OCI-M2 (cell line): ENCODE data around the gene KCTD5.
"Not testable (repeated sequence)": the region's sequence is repeated elsewhere in the genome, so short reads cannot be mapped to it uniquely, and the experiment has no call there.

Source experiments
- DNase-seq: peaks from one replicate; lab custom pipeline; 2025; ENCODE audit not compliant: unreplicated experiment; lab: John Stamatoyannopoulos, UW

Gene KCTD5

DNA sequence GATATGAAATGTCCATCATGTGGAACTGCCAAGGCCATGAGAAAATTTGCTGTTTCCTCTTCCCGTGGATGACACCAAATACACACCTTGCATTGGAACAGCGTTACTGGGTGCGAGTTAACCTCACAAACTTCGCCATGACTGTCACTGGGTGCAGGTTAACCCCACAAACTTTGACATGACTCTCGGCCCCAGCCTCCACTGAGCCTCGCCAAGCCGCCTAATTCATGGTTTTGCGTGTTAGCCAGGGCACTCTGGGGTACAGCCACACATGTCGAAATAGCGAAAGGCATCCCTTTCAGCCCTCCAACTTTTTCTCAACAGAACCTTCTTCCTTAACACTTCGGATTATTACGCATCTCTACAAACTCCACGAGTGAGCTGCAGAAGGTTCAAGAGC lies 10.6 kb upstream of the KCTD5 start:
- no peak for DNase-seq

DNA sequence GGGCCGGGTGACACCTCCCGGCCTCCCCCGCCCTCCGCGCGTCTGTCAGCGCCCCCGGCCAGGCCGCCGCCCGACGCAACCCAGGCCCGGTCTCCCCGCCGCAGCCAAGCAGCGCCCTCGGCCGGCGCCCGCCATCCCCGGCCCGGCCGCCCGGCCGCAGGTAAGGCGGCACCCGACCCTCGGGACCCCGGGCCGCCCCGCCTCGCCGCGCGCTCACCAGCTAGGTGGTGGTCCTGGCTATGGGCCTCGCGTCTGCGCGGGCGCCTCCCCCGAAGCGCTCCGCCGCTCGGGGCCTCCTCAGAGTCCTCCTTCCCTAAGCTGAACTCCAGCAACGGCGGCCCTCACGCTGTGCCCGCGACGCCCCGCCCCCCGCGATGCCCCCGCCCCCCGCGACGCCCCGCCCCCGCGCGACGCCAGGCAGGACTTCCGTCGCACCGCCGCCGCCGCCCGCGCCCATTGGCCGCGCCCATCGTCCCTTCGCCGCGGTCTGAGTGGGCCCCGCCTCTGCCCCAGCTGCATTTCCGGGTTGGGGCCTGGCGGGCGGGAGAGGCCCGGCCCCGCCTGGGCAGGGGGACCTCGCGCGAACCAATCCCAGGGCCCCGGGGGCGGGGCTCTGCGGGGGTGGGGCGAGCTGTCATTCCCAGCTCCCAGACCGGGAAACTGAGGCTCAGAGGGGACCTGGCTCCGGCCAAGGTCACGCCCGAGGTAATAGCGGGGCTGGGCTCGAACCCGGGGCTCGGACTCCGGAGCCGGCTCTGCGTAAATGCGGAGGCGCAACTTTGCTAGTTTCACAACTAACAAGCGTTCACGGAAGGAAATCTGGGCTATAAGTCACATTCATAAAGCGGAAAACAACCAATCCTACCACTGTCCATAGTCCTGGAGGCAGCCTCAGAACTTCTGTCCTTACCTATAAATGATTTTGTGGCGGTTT lies 9.0 kb upstream of the KCTD5 start:
- peak; percentile 41 for DNase-seq

- no peak for DNase-seq
These were observed 7.3 kb upstream of the KCTD5 start for GRCh38 chr16:2675021-2675420.

DNA sequence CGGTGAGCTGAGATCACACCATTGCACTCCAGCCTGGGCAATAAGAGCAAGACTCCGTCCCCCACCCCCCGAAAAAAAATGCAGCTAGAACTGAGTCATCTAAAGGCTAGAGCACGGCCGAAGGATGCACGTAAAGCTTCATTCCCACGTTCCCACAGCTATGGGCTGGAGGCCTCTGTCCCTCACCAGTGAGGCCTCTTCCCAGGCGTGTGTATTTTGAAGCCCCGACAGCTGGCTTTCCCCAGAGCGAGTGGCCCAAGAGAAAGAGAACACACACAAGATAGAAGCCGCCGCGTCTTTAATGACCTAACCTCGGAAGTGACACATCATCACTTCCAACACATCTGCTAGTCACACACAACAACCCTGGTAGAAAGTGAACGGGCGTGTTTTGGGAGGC lies 6.6 kb upstream of the KCTD5 start:
- no peak for DNase-seq

DNA sequence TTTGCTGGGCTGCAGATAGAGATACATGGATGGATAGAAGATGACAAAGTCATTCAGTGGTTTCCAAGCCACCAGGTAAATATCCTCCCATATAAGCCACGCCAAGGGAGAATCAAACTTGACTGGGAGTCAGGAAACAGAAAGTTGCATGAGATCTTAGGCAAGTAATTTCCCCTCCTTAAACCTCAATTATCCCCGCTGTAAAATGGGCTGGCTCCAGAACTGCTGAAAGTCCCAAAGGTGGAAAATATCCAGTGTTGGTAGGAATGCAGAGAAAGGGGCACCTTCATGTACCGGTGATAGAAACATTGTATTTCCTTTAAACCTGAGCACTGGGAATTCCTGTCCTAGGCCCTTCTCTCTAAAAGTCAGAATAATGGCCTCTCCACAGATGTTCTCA lies 5.4 kb upstream of the KCTD5 start:
- DNase-seq, result not testable (repeated sequence)

GRCh38 chr16:2678206-2678965 lies 3.9 kb upstream of the KCTD5 start:
- DNase-seq, result not testable (repeated sequence)

DNA sequence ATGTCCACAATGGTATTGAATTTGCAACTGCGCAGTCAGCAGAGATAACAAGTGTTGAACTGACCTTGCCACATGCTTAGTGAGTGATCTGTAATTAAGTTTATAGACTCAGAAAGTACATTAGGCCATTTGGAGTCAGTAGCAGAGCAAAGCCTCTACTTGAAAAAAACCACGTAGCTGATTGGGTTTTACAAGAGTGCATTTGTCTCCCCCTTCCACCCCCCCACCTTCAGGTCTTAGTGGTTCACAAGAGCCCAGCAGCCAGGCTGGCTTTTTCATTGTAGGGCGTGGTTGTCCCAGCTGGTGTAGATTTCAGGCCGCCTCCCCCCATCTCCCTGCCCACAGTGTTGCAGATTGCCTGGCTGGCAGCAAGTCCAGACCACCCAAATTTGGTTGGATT lies 2.4 kb upstream of the KCTD5 start:
- not testable (repeated sequence) for DNase-seq

GRCh38 chr16:2680360-2680759 lies 2.0 kb upstream of the KCTD5 start:
- DNase-seq, result not testable (repeated sequence)

DNA sequence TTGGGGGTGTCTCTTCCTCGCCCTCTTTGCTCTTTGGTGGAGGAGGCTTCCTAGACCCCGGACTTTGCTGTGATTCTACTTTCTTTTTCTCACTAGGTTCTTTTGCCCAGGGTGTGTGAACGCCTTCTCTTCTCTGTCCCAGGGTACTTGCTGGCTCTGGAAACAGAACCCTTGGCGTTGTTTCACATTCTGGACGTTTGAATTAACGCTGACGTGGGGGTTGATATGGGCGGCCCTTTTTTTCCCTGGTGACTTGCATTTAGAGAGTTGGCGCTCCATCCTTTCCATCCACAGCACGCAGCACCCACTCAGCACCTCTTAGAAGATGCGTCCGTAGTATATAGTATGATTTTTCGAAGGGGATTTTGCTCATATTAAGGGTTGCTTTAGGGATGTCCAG lies 718 bp downstream of the KCTD5 start:
- DNase-seq, result not testable (repeated sequence)

DNA sequence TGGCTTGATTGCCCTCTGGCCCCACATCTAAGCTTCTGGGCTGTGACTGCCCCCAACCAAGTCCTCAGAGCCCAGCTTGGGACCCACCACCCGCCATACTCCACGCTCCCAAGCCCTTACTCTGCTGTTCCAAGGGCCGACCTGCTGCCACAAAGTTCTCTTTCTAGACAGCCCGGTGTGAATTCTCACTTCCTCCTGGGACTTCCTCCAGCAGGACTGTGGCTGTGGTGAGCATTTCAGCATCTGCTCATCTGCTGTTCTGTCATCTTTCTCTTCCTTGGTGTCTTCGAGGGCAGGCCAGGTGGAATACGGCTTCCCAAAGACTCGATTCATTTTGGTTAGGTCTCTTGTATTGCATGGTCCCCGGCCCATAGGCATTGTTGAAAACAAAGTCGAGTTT lies 3.8 kb downstream of the KCTD5 start:
- not testable (repeated sequence) for DNase-seq

DNA sequence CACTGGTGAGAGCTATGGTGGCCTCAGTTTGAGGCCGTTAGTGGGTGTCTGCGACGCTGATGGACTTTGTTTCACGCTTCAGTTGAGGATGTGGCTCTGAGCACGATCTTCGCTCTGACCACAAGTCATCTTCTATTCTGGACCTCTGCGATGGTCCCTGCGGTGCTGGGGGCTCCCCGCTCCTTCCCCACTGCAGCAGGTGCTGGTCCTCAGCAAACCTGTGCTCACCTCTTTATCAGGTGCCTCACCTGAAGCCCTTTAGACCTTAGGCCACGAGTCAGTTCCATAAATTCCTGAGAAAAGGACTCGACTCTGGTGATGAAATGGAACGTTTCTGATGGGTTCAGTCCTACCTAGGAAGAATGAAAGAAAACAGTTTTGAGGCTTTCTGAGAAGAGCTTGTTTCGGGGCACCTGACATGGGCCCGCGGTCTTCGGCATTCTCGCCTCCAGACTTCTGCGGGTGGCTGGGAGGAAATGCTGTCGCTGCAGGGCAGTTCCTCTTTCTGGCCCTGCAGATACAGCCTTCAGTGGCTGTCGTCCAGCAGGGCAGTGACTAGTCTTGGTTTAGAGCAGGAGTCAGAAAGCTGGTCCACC lies 4.7 kb downstream of the KCTD5 start:
- DNase-seq, result no peak

DNA sequence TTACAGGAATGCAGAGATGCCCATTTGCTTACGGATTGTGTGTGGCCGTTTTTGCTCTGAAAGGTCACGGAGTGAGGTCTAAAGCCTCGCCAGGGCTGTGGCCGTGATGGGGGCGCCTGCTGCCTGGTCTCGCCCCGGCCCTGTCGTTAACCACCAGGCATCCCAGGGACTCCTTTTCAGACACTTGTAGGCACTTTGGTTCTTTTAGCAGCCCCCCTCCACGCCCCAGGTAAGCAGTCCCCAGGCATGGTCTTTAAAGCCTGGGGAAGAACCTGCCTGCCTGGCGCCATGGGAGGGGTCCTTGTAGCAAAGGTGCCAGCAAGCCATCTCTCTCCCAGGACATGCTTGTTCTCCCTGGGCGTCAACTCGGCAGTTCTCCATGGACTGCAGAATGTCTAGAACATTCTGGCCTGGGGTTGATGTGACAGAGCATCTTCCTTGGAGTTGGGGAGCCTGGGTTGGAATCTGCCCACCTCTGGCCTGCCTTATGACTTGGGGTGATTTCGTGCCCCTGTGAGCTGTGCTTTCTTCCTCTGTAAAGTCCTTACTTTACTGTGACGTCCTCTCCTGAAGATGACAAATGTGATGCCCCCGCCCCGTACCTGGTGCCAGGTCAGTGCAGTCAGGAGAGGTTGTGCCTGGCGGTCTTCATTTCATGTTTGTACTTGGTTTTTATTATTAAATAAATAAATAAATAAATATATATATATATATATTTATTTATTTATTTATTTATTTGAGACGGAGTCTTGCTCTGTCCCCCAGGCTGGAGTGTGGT lies 5.4 kb downstream of the KCTD5 start:
- DNase-seq, result no peak

GRCh38 chr16:2689422-2689821 lies 7.1 kb downstream of the KCTD5 start:
- DNase-seq, result not testable (repeated sequence)

DNA sequence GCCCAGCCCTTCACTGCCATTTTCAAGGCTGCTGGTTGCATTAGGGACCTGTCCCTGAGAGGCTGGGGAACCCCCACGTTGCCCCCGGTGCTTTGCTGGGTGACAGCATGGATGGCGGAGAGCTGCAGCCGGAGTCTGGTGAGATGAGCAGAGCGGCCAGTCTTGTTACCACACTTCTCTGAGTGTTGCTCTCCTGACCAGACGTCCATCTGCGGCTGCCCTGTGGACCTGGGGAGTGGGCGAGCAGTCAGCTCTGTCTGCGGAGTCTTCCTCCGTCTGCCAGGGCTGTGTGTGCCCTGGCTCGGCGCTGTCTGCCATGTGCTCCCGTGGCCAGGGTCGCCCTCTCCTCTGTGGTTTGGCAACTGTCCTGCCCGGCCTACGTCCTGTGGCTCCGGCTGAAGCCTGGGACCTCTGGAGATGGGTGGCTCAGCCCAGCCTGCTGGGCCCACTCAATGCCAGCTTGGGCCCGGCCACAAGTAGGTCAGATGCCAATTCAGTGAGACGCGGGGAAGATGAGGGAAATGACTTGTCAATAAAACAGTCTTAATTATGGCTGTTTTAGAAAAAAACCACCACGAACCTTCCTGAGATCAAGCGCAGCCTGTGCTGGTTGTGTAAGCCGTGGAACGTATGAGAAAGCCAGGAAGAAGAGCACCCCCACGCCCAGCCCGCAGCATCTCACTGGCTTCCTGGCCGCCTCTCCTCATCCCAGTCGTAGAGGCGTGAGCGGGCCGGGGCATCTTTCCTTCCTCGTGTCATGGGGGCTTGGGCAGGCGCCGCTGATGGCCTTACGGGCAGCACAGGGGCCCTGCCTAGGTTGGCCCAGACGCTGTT lies 7.9 kb downstream of the KCTD5 start:
- no peak for DNase-seq

- no peak for DNase-seq
These were observed 8.5 kb downstream of the KCTD5 start for GRCh38 chr16:2690852-2691251.

GRCh38 chr16:2691491-2692248 lies 9.3 kb downstream of the KCTD5 start:
- DNase-seq, result no peak

GRCh38 chr16:2692251-2692947 lies 10.1 kb downstream of the KCTD5 start:
- no peak for DNase-seq

DNA sequence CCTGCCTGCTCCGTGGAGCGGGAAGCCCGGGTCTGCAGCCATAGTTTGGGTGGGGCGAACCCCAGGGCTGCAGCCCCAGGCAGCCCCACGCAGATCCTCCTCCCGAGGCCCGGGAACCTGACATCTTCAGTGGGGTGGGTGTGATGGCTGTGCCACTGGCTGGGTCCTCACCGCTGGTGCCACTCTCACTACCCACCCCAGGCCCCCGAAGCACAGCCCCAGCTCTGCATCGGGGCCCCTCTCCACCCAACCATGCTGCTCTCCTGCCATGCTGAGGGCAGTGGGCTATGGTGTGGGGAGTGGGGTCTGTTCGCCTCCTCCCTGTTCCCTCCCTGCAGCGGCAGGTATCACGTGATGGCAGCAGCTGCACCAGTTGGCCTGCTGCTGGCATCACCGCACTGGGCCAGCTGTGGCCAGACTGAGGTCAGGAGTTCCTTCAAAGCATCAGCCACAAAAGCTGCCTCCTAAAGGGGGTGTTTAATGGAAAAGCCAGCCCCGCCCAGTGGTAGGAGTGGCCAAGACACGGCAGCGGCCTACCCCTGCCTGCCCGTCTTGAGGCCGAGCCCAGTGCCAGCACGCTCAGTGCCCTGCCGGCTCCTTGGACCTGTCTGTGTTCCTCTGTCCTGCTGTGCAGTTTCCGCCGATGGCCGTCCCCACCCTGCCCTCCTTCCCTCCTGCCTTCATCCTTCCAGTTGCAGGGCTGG lies 10.8 kb downstream of the KCTD5 start:
- DNase-seq, result no peak
